Smooth muscle cell (in vitro differentiated cells): ENCODE results near the gene ADGRD1. TPM values are rescaled to one million over a fixed set of nuclear protein-coding genes. Genes with fewer than 3 reads are reported as not detected.

Experiments used
- DNase-seq: peaks from one replicate; lab custom pipeline; 2025; ENCODE audit not compliant: unreplicated experiment; lab: John Stamatoyannopoulos, UW
- H2AFZ ChIP-seq: fragments of 200-600 bp; sonication (generic); 2 replicates; pipeline ENCODE4 v1.6.0; 2016; ENCODE audit warnings: antibody characterized with exemption, low read depth, mild to moderate bottlenecking
- H3F3A ChIP-seq: fragments of 200-600 bp; sonication (generic); 2 replicates; pipeline ENCODE4 v1.6.0; 2017; ENCODE audit warnings: antibody characterized with exemption, low read depth
- H3K27ac ChIP-seq: fragments of 200-600 bp; sonication (generic); 2 replicates; pipeline ENCODE4 v1.5.1; 2016; ENCODE audit warnings: low read depth, mild to moderate bottlenecking
- H3K27me3 ChIP-seq: fragments of 200-600 bp; sonication (generic); 2 replicates; pipeline ENCODE4 v1.6.1; 2016; ENCODE audit warnings: low read depth, mild to moderate bottlenecking
- H3K36me3 ChIP-seq: fragments of 200-600 bp; sonication (generic); 2 replicates; pipeline ENCODE4 v1.5.1; 2016; ENCODE audit warnings: low read depth
- H3K4me1 ChIP-seq: fragments of 200-600 bp; sonication (generic); 2 replicates; pipeline ENCODE4 v1.5.1; 2016; ENCODE audit warnings: low read depth
- H3K4me2 ChIP-seq: fragments of 200-600 bp; sonication (generic); 2 replicates; pipeline ENCODE4 v1.6.0; 2016; ENCODE audit warnings: mild to moderate bottlenecking
- H3K4me3 ChIP-seq: fragments of 200-600 bp; sonication (generic); 2 replicates; pipeline ENCODE4 v1.5.1; 2016; ENCODE audit warnings: mild to moderate bottlenecking
- H3K79me2 ChIP-seq: fragments of 200-600 bp; sonication (generic); 2 replicates; pipeline ENCODE4 v1.6.0; 2016; ENCODE audit warnings: low read depth, mild to moderate bottlenecking
- H3K9ac ChIP-seq: fragments of 200-600 bp; sonication (generic); 2 replicates; pipeline ENCODE4 v1.6.0; 2016; ENCODE audit warnings: low read depth
- H3K9me3 ChIP-seq: fragments of 200-600 bp; sonication (generic); replicated peaks from 2 replicates; pipeline ENCODE4 v1.5.1; 2016; ENCODE audit warnings: low read depth
- H4K20me1 ChIP-seq: fragments of 200-600 bp; sonication (generic); 2 replicates; pipeline ENCODE4 v1.6.0; 2016; ENCODE audit warnings: low read depth
- CTCF ChIP-seq: fragments of 200-600 bp; sonication (generic); IDR thresholded peaks from 2 replicates; pipeline ENCODE4 v1.5.1; 2017; ENCODE audit warnings: borderline replicate concordance, mild to moderate bottlenecking, antibody characterized with exemption; ENCODE audit not compliant: insufficient read depth, poor library complexity, severe bottlenecking
- WGBS: methylation state at CpG from one replicate; pipeline ENCODE4 v1.1.7; 2016; ENCODE audit warnings: low lambda C conversion rate; 5-methylcytosine and 5-hydroxymethylcytosine counted together
- polyA plus RNA-seq: library from polyadenylated mRNA; unstranded; fragments of >200 nt; fragmentation: Nextera tagmentation; extraction: Ambion mirVana; gene quantifications from 2 replicates; pipeline ENCODE4 v1.2.1, GENCODE V29; 2016
- total RNA-seq: library from RNA; depleted of rRNA; stranded (reverse); fragments of >200 nt; gene quantifications from 2 replicates; pipeline ENCODE4 v1.2.3, GENCODE V29; 2014

ADGRD1 gene
- total and polyA plus RNA-seq, 2 experiments from 2014 or later = 0.14 TPM; not detected in 1

DNA sequence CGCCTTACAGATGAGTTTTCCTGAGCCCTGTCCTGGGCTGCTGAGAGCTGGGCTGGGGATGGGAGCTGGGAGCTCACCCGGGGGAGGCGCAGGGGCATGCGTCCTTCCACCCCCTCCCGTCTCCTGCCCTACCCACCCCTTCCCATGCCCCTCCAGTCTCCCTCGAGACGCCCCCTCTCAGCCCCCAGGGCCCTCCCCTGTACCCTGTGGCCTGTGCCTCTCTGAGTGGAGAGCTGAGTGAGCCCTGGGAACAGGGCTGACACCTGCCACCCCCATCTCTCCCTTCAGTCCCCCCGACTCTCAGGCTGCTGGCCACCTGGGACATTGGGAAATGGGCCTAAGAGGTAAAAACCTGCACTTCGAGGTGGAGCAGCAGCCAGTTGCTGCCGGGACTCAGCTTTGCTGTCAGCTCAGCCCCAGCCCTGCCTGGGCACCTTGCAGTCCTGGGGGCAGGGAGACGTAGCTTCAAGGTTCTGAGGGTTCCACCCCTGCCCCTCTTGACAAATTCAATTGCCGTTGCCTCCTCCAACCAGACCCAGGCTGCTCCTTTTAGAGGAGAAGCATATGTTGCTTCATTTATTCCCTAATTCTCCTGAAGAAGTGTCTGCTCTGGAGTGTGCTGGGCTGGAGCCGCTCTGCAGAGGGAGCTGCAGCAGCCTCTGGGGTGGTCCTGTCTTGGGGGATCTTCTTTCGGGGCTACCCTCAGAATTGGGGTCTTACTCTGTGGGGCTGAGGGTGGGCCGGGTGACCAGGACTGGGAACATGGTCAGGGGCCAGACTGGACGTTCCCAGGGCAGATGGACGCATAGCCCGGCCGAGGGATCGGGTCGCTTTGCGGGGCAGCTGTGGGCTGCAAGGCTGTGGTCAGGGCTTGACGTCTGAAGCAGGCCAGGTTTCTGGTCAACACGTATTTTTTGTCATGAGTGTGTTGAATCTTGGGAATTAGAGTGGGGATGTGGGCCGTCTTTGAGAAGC, 141.4 kb downstream of the ADGRD1 start:
- no peak overlapping the region for H2AFZ ChIP-seq
- no peak for DNase-seq
- H3F3A ChIP-seq = no peaks in the 10 kb centered on the region
- H3K9ac ChIP-seq = no peak overlapping the region
- peaks cover 3% of the 10 kb centered on the region for H3K27me3 ChIP-seq
- H4K20me1 ChIP-seq = no peaks in the 10 kb centered on the region
- H3K4me1 ChIP-seq = no peaks in the 10 kb centered on the region
- H3K79me2 ChIP-seq = no peaks in the 10 kb centered on the region
- H3K9me3 ChIP-seq = no peaks in the 10 kb centered on the region
- H3K4me3 ChIP-seq = no peak overlapping the region
- WGBS = 88% methylated on average over 21 of the region's 25 CpGs
- no peaks in the 10 kb centered on the region for H3K36me3 ChIP-seq
- no peak overlapping the region for H3K27ac ChIP-seq
- TF ChIP-seq CTCF = no peak
- H3K4me2 ChIP-seq = no peak overlapping the region

DNA sequence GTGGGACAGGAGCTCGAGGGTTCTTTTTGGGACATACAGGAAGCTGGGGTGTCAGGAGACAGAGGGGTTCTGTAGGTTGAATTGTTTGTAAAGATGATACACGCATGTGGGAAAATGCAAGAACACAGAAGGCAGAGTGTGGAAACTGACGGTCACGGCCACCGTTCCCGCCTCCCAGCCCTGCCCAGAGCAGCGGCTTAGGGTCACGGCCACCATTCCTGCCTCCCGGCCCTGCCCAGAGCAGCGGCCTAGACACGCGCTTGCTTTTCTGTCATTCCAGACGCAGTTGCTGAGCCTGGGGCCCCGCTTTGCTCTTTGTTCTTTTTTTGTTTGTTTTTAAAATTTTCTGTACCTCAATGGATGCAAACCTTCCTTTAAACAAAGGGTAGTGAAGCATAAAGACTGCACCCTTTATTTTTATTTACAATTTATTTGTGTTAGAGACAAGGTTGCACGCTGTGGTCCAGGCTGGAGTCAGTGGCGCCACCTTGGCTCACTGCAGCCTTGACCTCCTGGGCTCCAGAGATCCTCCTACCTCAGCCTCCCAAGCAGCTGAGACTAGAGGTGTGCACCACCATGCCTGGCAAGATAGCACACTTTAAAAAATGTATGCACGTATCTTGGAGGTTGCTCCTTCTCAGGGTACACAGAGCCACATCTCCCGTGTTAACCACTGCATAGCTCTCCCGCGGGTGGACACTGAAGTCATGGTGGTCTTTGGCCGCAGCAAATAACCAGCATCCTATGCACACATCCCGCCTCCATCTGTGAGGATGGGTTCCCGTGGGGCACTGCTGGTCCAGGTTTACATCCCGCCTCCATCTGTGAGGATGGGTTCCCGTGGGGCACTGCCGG, 142.3 kb downstream of the ADGRD1 start:
- Histone ChIP-seq H3F3A (no peaks in the 10 kb centered on the region), H3K4me3 (no peak overlapping the region), H4K20me1 (no peaks in the 10 kb centered on the region), H3K9me3 (no peaks in the 10 kb centered on the region), H3K79me2 (no peaks in the 10 kb centered on the region), H3K9ac (no peak overlapping the region), H3K27me3 (peaks cover 3% of the 10 kb centered on the region), H3K36me3 (no peaks in the 10 kb centered on the region), H3K4me2 (no peak overlapping the region), H2AFZ (no peak overlapping the region), H3K27ac (no peak overlapping the region), H3K4me1 (no peaks in the 10 kb centered on the region)
- no peak for DNase-seq
- 90% methylated on average over 25 of the region's 26 CpGs for WGBS
- TF ChIP-seq CTCF = no peak

DNA sequence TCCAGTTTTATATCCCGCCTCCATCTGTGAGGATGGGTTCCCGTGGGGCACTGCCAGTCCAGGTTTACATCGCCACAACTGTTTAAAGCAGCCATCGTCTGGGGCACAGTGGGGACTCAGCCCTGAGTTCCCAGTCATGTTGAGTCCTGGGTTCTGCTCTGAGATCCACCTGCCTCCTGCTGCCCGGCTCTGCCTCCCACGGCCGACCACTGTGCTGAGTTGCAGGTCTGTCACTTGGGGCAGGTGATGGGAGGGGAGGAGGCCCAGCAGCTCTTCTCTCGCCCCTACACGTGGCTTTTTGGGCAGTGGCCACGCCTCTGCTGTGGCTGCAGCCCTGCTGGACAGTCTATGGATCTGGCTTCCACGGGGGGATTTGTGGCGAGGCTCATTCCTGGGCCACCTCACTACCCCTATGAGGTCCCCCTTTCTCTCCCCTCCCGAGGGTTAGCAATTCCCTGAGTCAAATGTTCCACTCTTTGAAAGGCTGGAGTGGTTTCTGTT, 143.0 kb downstream of the ADGRD1 start:
- DNase-seq = no peak

More for the DNA sequence above, 143.0 kb downstream of the ADGRD1 start:
- TF ChIP-seq CTCF = no peak
- Histone ChIP-seq H3K79me2 (no peaks in the 10 kb centered on the region), H3K4me1 (no peaks in the 10 kb centered on the region), H3F3A (no peaks in the 10 kb centered on the region), H3K9me3 (no peaks in the 10 kb centered on the region), H3K27me3 (peaks cover 3% of the 10 kb centered on the region), H3K36me3 (no peaks in the 10 kb centered on the region), H4K20me1 (no peaks in the 10 kb centered on the region), H2AFZ (no peak overlapping the region), H3K27ac (no peak overlapping the region), H3K4me3 (no peak overlapping the region), H3K9ac (no peak overlapping the region), H3K4me2 (no peak overlapping the region)
- WGBS = 81% methylated on average over 13 of the region's 13 CpGs
